CMK (cell line): ENCODE measurements around the gene PHLDB1.
"Not testable (repeated sequence)": the region's sequence is repeated elsewhere in the genome, so short reads cannot be mapped to it uniquely, and the experiment has no call there.

Experiments used
- DNase-seq: peaks from one replicate; pipeline ENCODE4 v3.0.0-alpha.2; 2010; ENCODE audit warnings: low read depth

PHLDB1 gene

GRCh38 chr11:118607401-118608359 lies at the start of gene PHLDB1:
PHLDB1 (plus strand) TSS chr11:118607615; CDS start chr11:118613837, 6,222 bp downstream.
- DNase-seq, result no peak

- no peak for DNase-seq
These were observed 46.6 kb upstream of the PHLDB1 start for GRCh38 chr11:118560806-118561205.

GRCh38 chr11:118565051-118565450 lies 42.4 kb upstream of the PHLDB1 start:
- DNase-seq, result no peak

GRCh38 chr11:118569670-118570069 lies 37.7 kb upstream of the PHLDB1 start:
- no peak for DNase-seq

- DNase-seq, result no peak
These were observed 36.6 kb upstream of the PHLDB1 start for GRCh38 chr11:118570787-118571186.

- DNase-seq, result not testable (repeated sequence)
These were observed 35.7 kb upstream of the PHLDB1 start for GRCh38 chr11:118571701-118572060.

- peak; percentile 78 for DNase-seq
These were observed 35.1 kb upstream of the PHLDB1 start, which contains the start of gene ARCN1 for GRCh38 chr11:118572061-118572980. ARCN1 (plus strand) TSS chr11:118572409; CDS start chr11:118572548, 139 bp downstream.

- DNase-seq, result peak; percentile 50
These were observed 34.3 kb upstream of the PHLDB1 start for GRCh38 chr11:118572981-118573550.

- DNase-seq, result no peak
These were observed 32.8 kb upstream of the PHLDB1 start for GRCh38 chr11:118574636-118575035.

GRCh38 chr11:118577995-118578394 lies 29.4 kb upstream of the PHLDB1 start:
- DNase-seq, result not testable (repeated sequence)

- no peak for DNase-seq
These were observed 26.4 kb upstream of the PHLDB1 start for GRCh38 chr11:118581057-118581456.

GRCh38 chr11:118587952-118588351 lies 19.5 kb upstream of the PHLDB1 start:
- DNase-seq, result no peak

GRCh38 chr11:118592616-118593367 lies 14.6 kb upstream of the PHLDB1 start:
- DNase-seq, result no peak

GRCh38 chr11:118594984-118595383 lies 12.4 kb upstream of the PHLDB1 start:
- not testable (repeated sequence) for DNase-seq

- no peak for DNase-seq
These were observed 10.9 kb upstream of the PHLDB1 start for GRCh38 chr11:118596224-118597146.

GRCh38 chr11:118597556-118597955 lies 9.9 kb upstream of the PHLDB1 start:
- no peak for DNase-seq

- DNase-seq, result no peak
These were observed 5.1 kb upstream of the PHLDB1 start for GRCh38 chr11:118602331-118602730.

- DNase-seq, result not testable (repeated sequence)
These were observed 3.7 kb upstream of the PHLDB1 start for GRCh38 chr11:118603709-118604108.

- no peak for DNase-seq
These were observed 2.8 kb upstream of the PHLDB1 start for GRCh38 chr11:118604566-118604965.
